GM12873 (cell line): ENCODE data around the gene NOL4L.

Experiments used
- CTCF ChIP-seq: IDR thresholded peaks from 2 replicates; pipeline ENCODE4 v1.5.1; 2012; ENCODE audit warnings: low read depth, mild to moderate bottlenecking, moderate library complexity, low read length, control low read depth; ENCODE audit not compliant: insufficient read depth; ENCODE audit errors: missing control alignments

The NOL4L gene

DNA sequence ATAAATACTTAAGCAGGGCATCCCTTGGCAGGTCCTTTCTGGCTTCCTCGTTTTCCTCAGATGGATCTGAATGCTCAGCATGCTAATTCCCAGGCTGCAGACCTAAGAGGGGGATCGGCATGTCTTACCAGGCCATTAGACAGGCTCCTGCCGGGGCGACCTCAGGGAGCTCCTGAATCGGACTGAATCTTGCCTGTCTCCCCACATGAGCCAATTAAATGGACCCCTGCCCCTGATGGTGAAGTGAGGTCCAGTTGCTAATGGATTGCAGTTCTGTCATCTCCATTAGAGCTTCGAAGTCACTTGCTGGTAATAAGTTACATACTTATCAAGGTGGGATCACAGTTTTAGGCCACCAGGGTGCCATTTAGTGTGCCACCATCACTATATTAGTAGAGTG lies 51.4 kb downstream of the NOL4L start:
- TF ChIP-seq CTCF: no peak

DNA sequence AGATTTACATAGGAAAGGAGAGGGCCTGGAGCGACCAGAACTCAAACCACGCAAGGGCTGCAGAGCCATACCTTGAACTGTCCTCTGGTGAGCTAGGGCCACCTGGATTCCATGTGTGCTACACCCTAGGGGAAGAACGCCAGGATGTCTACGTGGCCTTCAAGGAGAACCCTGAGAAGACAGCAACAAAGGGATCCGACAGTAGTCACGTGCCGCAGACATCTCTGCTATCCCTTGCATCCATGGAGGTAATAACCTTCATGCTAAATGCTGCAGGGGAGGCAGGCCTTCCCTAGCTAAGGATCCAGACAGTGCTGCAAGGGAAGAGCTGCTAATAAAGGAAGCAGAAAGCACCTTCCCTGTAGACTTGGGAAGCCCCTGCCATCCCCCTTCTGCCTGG lies 52.9 kb downstream of the NOL4L start:
- TF ChIP-seq CTCF: no peak

- no peak for TF ChIP-seq CTCF
Observed at GRCh38 chr20:32528905-32529670, 56.0 kb downstream of the NOL4L start.

GRCh38 chr20:32528171-32528891 lies 56.8 kb downstream of the NOL4L start:
- no peak for TF ChIP-seq CTCF

DNA sequence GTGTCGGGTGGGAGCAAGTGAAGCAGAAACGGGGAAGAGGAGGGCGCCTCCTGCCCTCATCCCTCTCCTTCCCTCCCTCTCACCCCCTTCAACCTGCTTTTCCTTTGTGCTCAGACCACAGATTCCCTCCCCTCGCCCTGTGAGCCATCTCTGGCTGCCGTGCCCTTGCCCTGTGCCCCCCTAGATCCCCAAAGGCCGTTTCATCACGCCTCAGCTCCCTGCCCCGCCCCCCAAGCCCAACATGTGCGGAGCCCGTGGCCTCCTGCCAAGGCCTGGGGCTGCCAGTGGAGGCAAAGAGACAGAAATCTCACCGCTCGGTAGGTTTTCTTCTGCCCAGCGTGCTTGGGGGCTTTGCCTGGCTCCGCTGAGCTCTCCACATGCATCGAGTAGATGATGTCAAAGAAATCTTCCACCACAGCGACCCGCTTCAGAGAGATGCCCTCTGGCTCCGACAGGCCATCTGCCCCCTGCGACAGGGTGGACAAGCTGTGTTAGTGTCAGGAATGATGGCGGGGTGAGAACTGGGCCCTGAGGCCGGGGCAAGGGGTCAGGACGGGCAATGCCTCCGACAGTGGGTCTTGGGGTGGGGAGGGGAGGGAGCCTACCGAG lies 57.6 kb downstream of the NOL4L start:
- no peak for TF ChIP-seq CTCF

DNA sequence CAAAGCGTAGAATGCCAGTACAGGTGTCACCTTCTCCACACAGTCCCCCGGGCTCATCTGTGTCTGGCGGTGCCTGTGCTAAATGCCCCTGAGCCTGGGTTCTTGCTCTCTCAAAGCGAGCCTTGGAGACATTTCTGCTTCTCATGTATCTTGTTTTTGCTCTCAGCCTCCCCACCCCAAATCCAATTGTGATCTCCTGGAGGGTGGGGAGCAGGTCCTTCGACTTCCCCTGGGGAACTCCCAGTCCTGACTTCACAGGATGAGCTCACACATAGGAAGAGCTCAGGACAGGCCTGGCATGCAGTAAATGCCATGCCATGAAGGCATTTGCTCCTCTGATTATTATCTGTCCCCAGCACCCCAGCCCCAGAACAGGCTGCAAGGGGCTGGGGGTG lies 58.1 kb downstream of the NOL4L start:
- no peak for TF ChIP-seq CTCF

GRCh38 chr20:32526541-32526940 lies 58.6 kb downstream of the NOL4L start:
- TF ChIP-seq CTCF: no peak
